ENCODE measurements around the gene NXF1. TPM values are rescaled to one million over a fixed set of nuclear protein-coding genes. Genes with fewer than 3 reads are reported as not detected.
"Not testable (repeated sequence)": the region's sequence is repeated elsewhere in the genome, so short reads cannot be mapped to it uniquely, and the experiment has no call there.

NXF1 gene
- polyA plus RNA-seq, 2 donors: 77.9 to 84.7 TPM

DNA sequence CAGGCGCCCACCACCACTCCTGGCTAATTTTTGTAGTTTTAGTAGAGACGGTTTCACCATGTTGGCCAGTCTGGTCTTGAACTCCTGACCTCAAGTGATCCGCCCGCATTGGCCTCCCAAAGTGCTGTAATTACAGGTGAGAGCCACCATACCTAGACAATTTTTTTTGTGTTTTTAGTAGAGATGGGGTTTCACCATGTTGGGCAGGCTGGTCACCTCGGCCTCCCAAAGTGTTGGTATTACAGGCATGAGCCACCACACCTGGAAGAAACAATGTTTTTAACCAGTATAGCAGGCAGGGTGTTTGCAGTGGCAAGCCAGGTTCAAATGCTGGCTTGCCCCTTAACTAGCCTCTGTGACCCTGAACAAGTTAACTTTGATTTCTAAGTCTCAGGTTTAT is 55.3 kb downstream of the NXF1 start:
- H3K9me3 ChIP-seq (ENCODE audit: control insufficient read depth in 2 of 2, insufficient read depth in 1 of 2, low read depth in 1 of 2, low read length in 1 of 2); H3K27me3 ChIP-seq (ENCODE audit: control insufficient read depth in 1 of 2, insufficient read depth in 2 of 2, low read length in 2 of 2); H3K36me3 ChIP-seq (ENCODE audit: control insufficient read depth in 2 of 2, insufficient read depth in 2 of 2, low read length in 1 of 2); H3K4me3 ChIP-seq (ENCODE audit: low read depth in 1 of 2, low read length in 2 of 2); H3K27ac ChIP-seq (ENCODE audit: low read depth in 2 of 2, low read length in 1 of 2); H3K4me1 ChIP-seq (ENCODE audit: control insufficient read depth in 2 of 2, insufficient read depth in 2 of 2, low read length in 1 of 2): not testable (repeated sequence)
- 92 to 96% methylated on average over 5 of the region's 5 CpGs for WGBS, 2 donors

DNA sequence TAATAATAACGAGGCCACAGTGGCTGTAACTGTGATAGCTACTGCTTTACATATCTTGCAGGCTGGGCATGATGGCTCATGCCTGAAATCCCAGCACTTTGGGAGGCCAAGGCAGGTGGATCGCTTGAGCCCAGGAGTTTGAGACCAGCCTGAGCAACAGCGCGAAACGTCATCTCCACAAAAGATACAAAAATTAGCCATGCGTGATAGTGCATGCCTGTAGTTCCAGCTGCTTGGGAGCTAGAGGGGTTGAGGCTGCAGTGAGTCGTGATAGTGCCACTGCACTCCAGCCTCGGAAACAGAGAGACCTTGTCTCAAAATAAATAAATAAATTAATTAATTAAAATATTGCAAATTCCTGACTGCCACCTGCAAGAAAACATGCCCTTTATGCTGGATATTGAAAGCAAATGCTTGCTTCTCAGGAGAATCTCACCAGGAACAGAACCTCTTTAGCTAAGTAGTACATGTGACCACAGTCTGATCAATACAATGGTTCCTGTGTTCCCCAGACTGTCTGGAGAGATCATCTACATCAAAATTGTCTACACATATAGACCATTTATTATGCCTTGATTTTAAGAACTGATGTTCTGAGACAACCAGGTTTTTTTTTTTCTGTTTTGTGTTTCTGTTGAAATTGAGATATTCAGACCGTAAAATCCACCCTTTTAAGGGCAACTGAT is 57.6 kb downstream of the NXF1 start:
- Histone ChIP-seq H3K27ac (ENCODE audit: low read depth in 2 of 2, low read length in 1 of 2) (no peak overlapping the region), H3K36me3 (ENCODE audit: control insufficient read depth in 2 of 2, insufficient read depth in 2 of 2, low read length in 1 of 2) (peaks cover 0 to 6% of the 10 kb centered on the region in 2 donors), H3K9me3 (ENCODE audit: control insufficient read depth in 2 of 2, insufficient read depth in 1 of 2, low read depth in 1 of 2, low read length in 1 of 2) (no peaks in the 10 kb centered on the region), H3K4me1 (ENCODE audit: control insufficient read depth in 2 of 2, insufficient read depth in 2 of 2, low read length in 1 of 2) (peaks cover 0 to 3% of the 10 kb centered on the region in 2 donors), H3K27me3 (ENCODE audit: control insufficient read depth in 1 of 2, insufficient read depth in 2 of 2, low read length in 2 of 2) (no peaks in the 10 kb centered on the region), H3K4me3 (ENCODE audit: low read depth in 1 of 2, low read length in 2 of 2) (no peak overlapping the region)
- 59 to 60% methylated on average over 9 of the region's 9 CpGs for WGBS, 2 donors

Other genes starting within 250 kb of the NXF1 start
- gene EEF1G, start 231.5 kb downstream of the NXF1 start, polyA plus RNA-seq: 1,000 to 10,000 TPM in 1 of 2 donors, 100 to 1,000 TPM in 1; 884 to 1,495 TPM
- 10 to 100 TPM in 1 of 2 donors, 1 to 10 TPM in 1; 9.0 to 15.2 TPM for gene TUT1, start 213.9 kb downstream of the NXF1 start, polyA plus RNA-seq
- 10 to 100 TPM; 76.2 to 90.4 TPM for gene MTA2, start 203.6 kb downstream of the NXF1 start, polyA plus RNA-seq
- 100 to 1,000 TPM in 1 of 2 donors, 10 to 100 TPM in 1; 79.0 to 107 TPM for gene EML3, start 192.7 kb downstream of the NXF1 start, polyA plus RNA-seq
- gene ROM1, start 192.2 kb downstream of the NXF1 start, polyA plus RNA-seq: 10 to 100 TPM in 1 of 2 donors, 1 to 10 TPM in 1; 7.4 to 10.5 TPM
- 10 to 100 TPM; 14.9 to 25.4 TPM for gene B3GAT3, start 183.5 kb downstream of the NXF1 start, polyA plus RNA-seq
- 10 to 100 TPM; 59.8 to 71.6 TPM for gene GANAB, start 158.8 kb downstream of the NXF1 start, polyA plus RNA-seq
- 10 to 100 TPM in 1 of 2 donors, 1 to 10 TPM in 1; 4.8 to 10.1 TPM for gene INTS5, start 152.1 kb downstream of the NXF1 start, polyA plus RNA-seq
- gene C11orf98, start 140.2 kb downstream of the NXF1 start, polyA plus RNA-seq: 10 to 100 TPM; 71.9 to 96.9 TPM
- 10 to 100 TPM; 15.4 to 32.2 TPM for gene CSKMT, start 140.1 kb downstream of the NXF1 start, polyA plus RNA-seq
- 10 to 100 TPM; 16.5 to 23.2 TPM for gene UQCC3, start 133.8 kb downstream of the NXF1 start, polyA plus RNA-seq
- gene LBHD1, start 133.2 kb downstream of the NXF1 start, polyA plus RNA-seq: 1 to 10 TPM; 2.7 to 5.2 TPM
- gene UBXN1, start 126.4 kb downstream of the NXF1 start, polyA plus RNA-seq: 100 to 1,000 TPM; 109 to 127 TPM
- gene LRRN4CL, start 115.9 kb downstream of the NXF1 start, polyA plus RNA-seq: 1 to 10 TPM; 1.4 to 2.4 TPM
- 10 to 100 TPM; 33.9 to 58.9 TPM for gene BSCL2, start 98.0 kb downstream of the NXF1 start, polyA plus RNA-seq
- under 1 TPM; 0.04 to 0.24 TPM for gene GNG3, start 97.8 kb downstream of the NXF1 start, polyA plus RNA-seq
- gene HNRNPUL2, start 78.0 kb downstream of the NXF1 start, polyA plus RNA-seq: 10 to 100 TPM; 27.5 to 27.9 TPM
- 10 to 100 TPM; 13.3 to 31.1 TPM for gene TTC9C, start 77.0 kb downstream of the NXF1 start, polyA plus RNA-seq
- 1 to 10 TPM; 1.9 to 4.0 TPM for gene ZBTB3, start 51.3 kb downstream of the NXF1 start, polyA plus RNA-seq
- 10 to 100 TPM; 43.2 to 94.0 TPM for gene POLR2G, start 43.9 kb downstream of the NXF1 start, polyA plus RNA-seq
- gene TAF6L, start 34.0 kb downstream of the NXF1 start, polyA plus RNA-seq: 10 to 100 TPM; 17.0 to 21.6 TPM
- gene TMEM179B, start 18.0 kb downstream of the NXF1 start, polyA plus RNA-seq: 10 to 100 TPM; 30.5 to 41.2 TPM
- gene TMEM223, start 13.4 kb downstream of the NXF1 start, polyA plus RNA-seq: 10 to 100 TPM; 13.8 to 19.7 TPM
- gene STX5, start 26.6 kb upstream of the NXF1 start, polyA plus RNA-seq: 10 to 100 TPM; 14.5 to 25.2 TPM
- not detected for gene TEX54, start 27.4 kb upstream of the NXF1 start, polyA plus RNA-seq
- gene WDR74, start 34.1 kb upstream of the NXF1 start, polyA plus RNA-seq: 10 to 100 TPM; 44.0 to 44.6 TPM
- gene SLC3A2, start 75.5 kb upstream of the NXF1 start, polyA plus RNA-seq: 100 to 1,000 TPM in 1 of 2 donors, 10 to 100 TPM in 1; 90.5 to 146 TPM
- under 1 TPM in 1 of 2 donors, not detected in 1; 0.01 TPM for gene CHRM1, start 115.9 kb upstream of the NXF1 start, polyA plus RNA-seq
- not detected for gene SLC22A6, start 179.5 kb upstream of the NXF1 start, polyA plus RNA-seq
- gene SLC22A8, start 210.4 kb upstream of the NXF1 start, polyA plus RNA-seq: not detected

Measured in esophagus (tissue), 2 donors.